ENCODE measurements around the gene SULT1C3. TPM values are rescaled to one million over a fixed set of nuclear protein-coding genes. Genes with fewer than 3 reads are reported as not detected.
A peak's percentile ranks its signal among the peaks of the same experiment; 100 is the strongest.

The SULT1C3 gene
- total RNA-seq, 2 experiments from 2014 or later, result not detected

- Histone ChIP-seq H3K4me3 (ENCODE audit: low read depth, low read length, poor library complexity, severe bottlenecking) (no peak overlapping the region), H3K4me1 (ENCODE audit: insufficient read depth, low read length, poor library complexity, severe bottlenecking) (no peaks in the 10 kb centered on the region), H2AFZ (ENCODE audit: low read length) (no peak overlapping the region), H3K36me3 (ENCODE audit: insufficient read depth, low read length) (no peaks in the 10 kb centered on the region), H3K79me2 (ENCODE audit: insufficient read depth, low read depth, low read length) (no peaks in the 10 kb centered on the region), H4K20me1 (ENCODE audit: insufficient read depth, low read length) (no peaks in the 10 kb centered on the region), H3K9me3 (ENCODE audit: low read length) (no peaks in the 10 kb centered on the region), H3K9me2 (ENCODE audit: insufficient read depth, low read length) (no peaks in the 10 kb centered on the region), H3K27ac (ENCODE audit: low read depth, low read length, poor library complexity, severe bottlenecking) (no peak overlapping the region), H3K4me2 (ENCODE audit: low read length) (no peak overlapping the region)
- DNase-seq (ENCODE audit: low spot score), result no peak
- TF ChIP-seq CTCF (conservative IDR thresholded peaks at IDR 0.05; ENCODE audit: low read length) (peak; percentile 25; the same call in 1 of the 2 replicates), EZH2phosphoT487 (IDR thresholded peaks at IDR 0.05; ENCODE audit: borderline replicate concordance, low read depth, low read length) (no peak)
- CTCF ChIA-PET (ENCODE audit: unreplicated experiment), result no interaction called here
- intact Hi-C loops (cut with micrococcal nuclease; ENCODE audit: unreplicated experiment), result loop anchor here (5.0 kb wide), 1 partner anchor 387 kb away; no protein-coding TSS in a partner anchor
- POLR2A ChIA-PET, result no interaction called here
- BruUV-seq (replicated peaks), result no TSS peak
Measured at GRCh38 chr2:108195133-108195439, 44.7 kb upstream of the SULT1C3 start.

- TF ChIP-seq EZH2phosphoT487 (IDR thresholded peaks at IDR 0.05; ENCODE audit: borderline replicate concordance, low read depth, low read length), result no peak
- no peak for TF ChIP-seq CTCF (conservative IDR thresholded peaks at IDR 0.05; ENCODE audit: low read length)
- H3K4me2 ChIP-seq (ENCODE audit: low read length), result no peak overlapping the region
- ChIA-PET CTCF (ENCODE audit: unreplicated experiment) (no interaction called here), POLR2A (no interaction called here)
- DNase-seq (ENCODE audit: low spot score), result no peak
- H2AFZ ChIP-seq (ENCODE audit: low read length), result no peak overlapping the region
- intact Hi-C loops (cut with micrococcal nuclease; ENCODE audit: unreplicated experiment), result loop anchor here (5.0 kb wide), 1 partner anchor 383 kb away; no protein-coding TSS in a partner anchor
- H3K9me3 ChIP-seq (ENCODE audit: low read length), result no peaks in the 10 kb centered on the region
- no peak overlapping the region for H3K27ac ChIP-seq (ENCODE audit: low read depth, low read length, poor library complexity, severe bottlenecking)
- no TSS peak for BruUV-seq (replicated peaks)
- H3K4me3 ChIP-seq (ENCODE audit: low read depth, low read length, poor library complexity, severe bottlenecking), result no peak overlapping the region
- no peaks in the 10 kb centered on the region for H3K36me3 ChIP-seq (ENCODE audit: insufficient read depth, low read length)
- H3K9me2 ChIP-seq (ENCODE audit: insufficient read depth, low read length), result no peaks in the 10 kb centered on the region
- no peaks in the 10 kb centered on the region for H4K20me1 ChIP-seq (ENCODE audit: insufficient read depth, low read length)
- H3K79me2 ChIP-seq (ENCODE audit: insufficient read depth, low read depth, low read length), result no peaks in the 10 kb centered on the region
- no peaks in the 10 kb centered on the region for H3K4me1 ChIP-seq (ENCODE audit: insufficient read depth, low read length, poor library complexity, severe bottlenecking)
Measured at GRCh38 chr2:108199726-108200125, 40.0 kb upstream of the SULT1C3 start.

GRCh38 chr2:108200569-108200968 lies 39.2 kb upstream of the SULT1C3 start:
- Histone ChIP-seq H3K4me1 (ENCODE audit: insufficient read depth, low read length, poor library complexity, severe bottlenecking) (no peaks in the 10 kb centered on the region), H3K9me3 (ENCODE audit: low read length) (no peaks in the 10 kb centered on the region), H3K4me2 (ENCODE audit: low read length) (no peak overlapping the region), H3K27ac (ENCODE audit: low read depth, low read length, poor library complexity, severe bottlenecking) (no peak overlapping the region), H2AFZ (ENCODE audit: low read length) (no peak overlapping the region), H3K9me2 (ENCODE audit: insufficient read depth, low read length) (no peaks in the 10 kb centered on the region), H3K36me3 (ENCODE audit: insufficient read depth, low read length) (no peaks in the 10 kb centered on the region), H4K20me1 (ENCODE audit: insufficient read depth, low read length) (no peaks in the 10 kb centered on the region), H3K79me2 (ENCODE audit: insufficient read depth, low read depth, low read length) (no peaks in the 10 kb centered on the region), H3K4me3 (ENCODE audit: low read depth, low read length, poor library complexity, severe bottlenecking) (no peak overlapping the region)
- POLR2A ChIA-PET, result no interaction called here
- CTCF ChIA-PET (ENCODE audit: unreplicated experiment), result no interaction called here
- no peak for DNase-seq (ENCODE audit: low spot score)
- intact Hi-C loops (cut with micrococcal nuclease; ENCODE audit: unreplicated experiment), result no loop called here
- no TSS peak for BruUV-seq (replicated peaks)
- no peak for TF ChIP-seq EZH2phosphoT487 (IDR thresholded peaks at IDR 0.05; ENCODE audit: borderline replicate concordance, low read depth, low read length)
- TF ChIP-seq CTCF (conservative IDR thresholded peaks at IDR 0.05; ENCODE audit: low read length), result no peak

Measured in OCI-LY7 (cell line).